B cell (primary cell): ENCODE measurements around the gene RGS11. TPM values are rescaled to one million over a fixed set of nuclear protein-coding genes. Genes with fewer than 3 reads are reported as not detected.

Experiments used
- ATAC-seq: fragments of 200-7000 bp; cut with Tn5 transposase; one replicate; pipeline ENCODE4 v1.10.0; 2021; ENCODE audit warnings: low read depth, mild to moderate bottlenecking, moderate number of reproducible peaks, moderate library complexity
- CTCF ChIA-PET: fragments of 350-600 bp; sonication (Branson Sonifier 250); formaldehyde crosslinking; loops from one replicate; lab custom pipeline; 2021; ENCODE audit warnings: antibody characterized with exemption, inconsistent platforms; lab: Charles Lee
- POLR2A ChIA-PET: fragments of 350-600 bp; sonication (Branson Sonifier 250); formaldehyde crosslinking; loops from one replicate; lab custom pipeline; 2021; ENCODE audit warnings: antibody characterized with exemption; lab: Charles Lee
- DNase-seq: peaks from one replicate; pipeline ENCODE4 v3.0.0; 2013
- H2AFZ ChIP-seq: 2 replicates; pipeline ENCODE4 v1.6.1; 2012; ENCODE audit warnings: mild to moderate bottlenecking, low read depth, low read length; ENCODE audit not compliant: insufficient read depth, poor library complexity, severe bottlenecking
- H3K27ac ChIP-seq, 2 donors: 1 replicate in 1 of 2; 2 replicates in 1 of 2; pipeline ENCODE4 v1.5.1; 2012 to 2013; ENCODE audit warnings: low read length in 2 of 2, mild to moderate bottlenecking in 2 of 2, moderate library complexity in 1 of 2
- H3K27me3 ChIP-seq, 4 experiments: fragments of 200-600 bp in 1 of 4; sonication (generic) in 1 of 4; replicated peaks in 1 of 4; 1 replicate in 2 of 4; 2 replicates in 2 of 4; pipeline versions ENCODE4 v1.6.1 to v1.7.0; 2013 to 2016; ENCODE audit warnings: low read length in 3 of 4, mild to moderate bottlenecking in 2 of 4, mixed read lengths in 1 of 4, moderate library complexity in 1 of 4; ENCODE audit not compliant: insufficient read depth in 4 of 4, control insufficient read depth in 3 of 4; ENCODE audit errors: control extremely low read depth in 1 of 4
- H3K36me3 ChIP-seq, 2 experiments: replicated peaks in 1 of 2; 1 replicate in 1 of 2; 2 replicates in 1 of 2; pipeline versions ENCODE4 v1.6.1 to v1.7.1; 2013; ENCODE audit warnings: low read length in 1 of 2; ENCODE audit not compliant: insufficient read depth in 2 of 2, control insufficient read depth in 1 of 2; ENCODE audit errors: control extremely low read depth in 1 of 2, extremely low read depth in 1 of 2
- H3K4me1 ChIP-seq, 2 donors: fragments of 200-600 bp in 1 of 2; sonication (generic) in 1 of 2; 1 replicate in 1 of 2; 2 replicates in 1 of 2; pipeline versions ENCODE4 v1.5.1 to v1.6.1; 2013 to 2017; ENCODE audit warnings: low read length in 2 of 2; ENCODE audit not compliant: control insufficient read depth in 2 of 2, insufficient read depth in 2 of 2
- H3K4me2 ChIP-seq: replicated peaks from 2 replicates; pipeline ENCODE3; 2012; ENCODE audit warnings: mild to moderate bottlenecking, low read depth, low read length; ENCODE audit not compliant: poor library complexity, severe bottlenecking
- H3K4me3 ChIP-seq, 5 experiments: fragments of 200-600 bp in 1 of 5; sonication (generic) in 1 of 5; 1 replicate in 3 of 5; 2 replicates in 2 of 5; pipeline versions ENCODE4 v1.5.1 to v1.7.0; 2011 to 2016; ENCODE audit warnings: low read length in 4 of 5, mild to moderate bottlenecking in 4 of 5, low read depth in 2 of 5, control low read depth in 1 of 5, moderate library complexity in 1 of 5; ENCODE audit not compliant: insufficient read depth in 1 of 5; ENCODE audit errors: control extremely low read depth in 1 of 5, extremely low read depth in 1 of 5
- H3K79me2 ChIP-seq: fragments of 200-600 bp; sonication (generic); one replicate; pipeline ENCODE4 v1.6.0; 2016; ENCODE audit warnings: low read length; ENCODE audit not compliant: control insufficient read depth, insufficient read depth
- H3K9ac ChIP-seq: fragments of 200-600 bp; sonication (generic); 2 replicates; pipeline ENCODE4 v1.6.1; 2017; ENCODE audit warnings: mild to moderate bottlenecking, low read length, moderate library complexity
- H3K9me3 ChIP-seq, 3 donors: one replicate each; pipeline versions ENCODE4 v1.6.1 to v1.7.1; 2013; ENCODE audit warnings: low read length in 2 of 3; ENCODE audit not compliant: control insufficient read depth in 2 of 3, insufficient read depth in 1 of 3; ENCODE audit errors: control extremely low read depth in 1 of 3
- H4K20me1 ChIP-seq: 2 replicates; pipeline ENCODE4 v1.6.0; 2012; ENCODE audit warnings: mild to moderate bottlenecking, low read length; ENCODE audit not compliant: insufficient read depth, control insufficient read depth, poor library complexity, severe bottlenecking
- H3K27ac Mint-ChIP-seq: one replicate; pipeline ENCODE4 v1.8.0; 2021; ENCODE audit warnings: mixed read lengths
- H3K27me3 Mint-ChIP-seq: one replicate; pipeline ENCODE4 v1.8.0; 2021; ENCODE audit warnings: mixed read lengths
- H3K4me1 Mint-ChIP-seq: one replicate; pipeline ENCODE4 v1.8.0; 2021; ENCODE audit warnings: mixed read lengths
- H3K4me3 Mint-ChIP-seq: one replicate; pipeline ENCODE4 v1.8.0; 2021; ENCODE audit warnings: mixed read lengths
- H3K9me3 Mint-ChIP-seq: one replicate; pipeline ENCODE4 v1.8.0; 2022; ENCODE audit warnings: mixed read lengths; ENCODE audit not compliant: insufficient read depth
- CTCF ChIP-seq: fragments of 200-600 bp; IDR thresholded peaks from one replicate; pipeline ENCODE4 v1.8.0; 2022; ENCODE audit warnings: antibody characterized with exemption, mild to moderate bottlenecking
- EZH2 ChIP-seq: IDR thresholded peaks from 2 replicates; pipeline ENCODE4 v1.6.1; 2012; ENCODE audit warnings: borderline replicate concordance, low read depth, mild to moderate bottlenecking, moderate library complexity, low read length; ENCODE audit not compliant: insufficient read depth, poor library complexity, severe bottlenecking
- WGBS: methylation state at CpG from one replicate; pipeline ENCODE4 v1.1.5; 2013; ENCODE audit warnings: missing lambda C conversion rate; ENCODE audit not compliant: insufficient coverage; 5-methylcytosine and 5-hydroxymethylcytosine counted together
- intact Hi-C: fragments of 100-400 bp; cut with micrococcal nuclease; formaldehyde crosslinking; loops from one replicate; pipeline ENCODE4 v1.10.0; 2022
- polyA plus RNA-seq: library from polyadenylated mRNA; depleted of rRNA; stranded (reverse); fragments of >200 nt; gene quantifications from 2 replicates; pipeline ENCODE4 v1.2.3, GENCODE V29; 2012
- total RNA-seq, 2 donors: library from RNA; stranded (reverse); fragments of 120-200 nt in 1 of 2; gene quantifications; 1 replicate in 1 of 2; 2 replicates in 1 of 2; pipeline versions ENCODE4 v1.2.3 to v1.2.4, GENCODE V29; 2013 to 2022

The RGS11 gene
- total and polyA plus RNA-seq, 2 donors (not counting 1 experiment from before 2014, with no cell fraction given), result 0.39 TPM; not detected in 1

- peaks cover 4% of the 10 kb centered on the region for H3K4me1 Mint-ChIP-seq
- H3K4me3 Mint-ChIP-seq, result no peak overlapping the region
- ATAC-seq, result no peak
- CTCF ChIA-PET, result no interaction called here
- Histone ChIP-seq H3K27ac (no peak overlapping the region), H3K9me3 (no peaks in the 10 kb centered on the region), H3K4me2 (no peak overlapping the region), H3K36me3 (peaks cover 1 to 46% of the 10 kb centered on the region in 2 experiments), H2AFZ (no peak overlapping the region), H4K20me1 (peaks cover 74% of the 10 kb centered on the region), H3K79me2 (peaks cover 83% of the 10 kb centered on the region), H3K4me3 (no peak overlapping the region), H3K4me1 (no peaks in the 10 kb centered on the region), H3K9ac (no peak overlapping the region), H3K27me3 (no peaks in the 10 kb centered on the region)
- H3K27me3 Mint-ChIP-seq, result no peaks in the 10 kb centered on the region
- WGBS, result 95% methylated on average over 11 of the region's 14 CpGs
- H3K9me3 Mint-ChIP-seq, result no peaks in the 10 kb centered on the region
- intact Hi-C loops, result no loop called here
- POLR2A ChIA-PET, result no interaction called here
- no peak for DNase-seq
- TF ChIP-seq CTCF (no peak), EZH2 (no peak)
- no peak overlapping the region for H3K27ac Mint-ChIP-seq
Measured at GRCh38 chr16:314795-315299, 39.1 kb upstream of the RGS11 start.

- no peak for TF ChIP-seq EZH2
- no peak for TF ChIP-seq CTCF
- CTCF ChIA-PET, result no interaction called here
- peaks cover 1 to 50% of the 10 kb centered on the region in 2 experiments for H3K36me3 ChIP-seq
- Mint-ChIP-seq H3K4me3 (no peak overlapping the region), H3K27me3 (no peaks in the 10 kb centered on the region), H3K27ac (no peak overlapping the region), H3K9me3 (no peaks in the 10 kb centered on the region), H3K4me1 (peaks cover 3% of the 10 kb centered on the region)
- intact Hi-C loops, result no loop called here
- DNase-seq (peak; percentile 5), ATAC-seq (no peak)
- H3K27ac ChIP-seq, result no peak overlapping the region
- POLR2A ChIA-PET, result no interaction called here
- H3K4me2 ChIP-seq, result no peak overlapping the region
- H3K4me3 ChIP-seq, result no peak overlapping the region
- peaks cover 74% of the 10 kb centered on the region for H4K20me1 ChIP-seq
- no peak overlapping the region for H2AFZ ChIP-seq
- WGBS, result 97% methylated on average over 16 of the region's 16 CpGs
- H3K4me1 ChIP-seq, result no peaks in the 10 kb centered on the region
- no peaks in the 10 kb centered on the region for H3K27me3 ChIP-seq
- no peaks in the 10 kb centered on the region for H3K9me3 ChIP-seq
- H3K9ac ChIP-seq, result no peak overlapping the region
- H3K79me2 ChIP-seq, result peaks cover 79% of the 10 kb centered on the region
Measured at GRCh38 chr16:314351-314750, 38.6 kb upstream of the RGS11 start.
